ENCODE measurements around the gene VPS13A. TPM values are rescaled to one million over a fixed set of nuclear protein-coding genes. Genes with fewer than 3 reads are reported as not detected.

Gene VPS13A
- total RNA-seq, 4 donors from 2014 or later, result 24.6 to 31.0 (median 27.6) TPM

GRCh38 chr9:77149879-77150278 lies 27.5 kb upstream of the VPS13A start:
- no peaks in the 10 kb centered on the region for H3K4me1 ChIP-seq
- H3K27ac ChIP-seq, result no peak overlapping the region
- DNase-seq (ENCODE audit: low spot score in 2 of 2), result no peak
- no peaks in the 10 kb centered on the region for H3K27me3 ChIP-seq
- no peaks in the 10 kb centered on the region for H3K9me3 ChIP-seq
- TF ChIP-seq POLR2A (IDR thresholded peaks at IDR 0.05), result no peak
- no peak for TF ChIP-seq CTCF (IDR thresholded peaks at IDR 0.05)
- no peak for TF ChIP-seq EP300 (IDR thresholded peaks at IDR 0.05)
- H3K36me3 ChIP-seq, result no peaks in the 10 kb centered on the region
- H3K4me3 ChIP-seq, result no peak overlapping the region
- WGBS, 2 donors, result 70 to 71% methylated on average over 2 of the region's 2 CpGs

- WGBS, 2 donors, result 32 to 58% methylated on average over 1 of the region's 1 CpG
- TF ChIP-seq CTCF (IDR thresholded peaks at IDR 0.05) (no peak), POLR2A (IDR thresholded peaks at IDR 0.05) (no peak), EP300 (IDR thresholded peaks at IDR 0.05) (no peak)
- no peak for DNase-seq (ENCODE audit: low spot score in 2 of 2)
- no peaks in the 10 kb centered on the region for H3K9me3 ChIP-seq
- H3K27me3 ChIP-seq, result no peaks in the 10 kb centered on the region
- H3K27ac ChIP-seq, result no peak overlapping the region
- H3K36me3 ChIP-seq, result no peaks in the 10 kb centered on the region
- H3K4me3 ChIP-seq, result no peak overlapping the region
- no peaks in the 10 kb centered on the region for H3K4me1 ChIP-seq
Measured at GRCh38 chr9:77152289-77152688, 25.0 kb upstream of the VPS13A start.

GRCh38 chr9:77156646-77157371 lies 20.5 kb upstream of the VPS13A start:
- 47 to 56% methylated on average over 2 of the region's 2 CpGs for WGBS, 2 donors
- Histone ChIP-seq H3K4me1 (no peaks in the 10 kb centered on the region), H3K27ac (no peak overlapping the region), H3K4me3 (no peak overlapping the region), H3K9me3 (no peaks in the 10 kb centered on the region), H3K36me3 (no peaks in the 10 kb centered on the region), H3K27me3 (no peaks in the 10 kb centered on the region)
- TF ChIP-seq POLR2A (IDR thresholded peaks at IDR 0.05) (no peak), CTCF (IDR thresholded peaks at IDR 0.05) (no peak), EP300 (IDR thresholded peaks at IDR 0.05) (no peak)
- no peak for DNase-seq (ENCODE audit: low spot score in 2 of 2)

- no peaks in the 10 kb centered on the region for H3K27me3 ChIP-seq
- DNase-seq (ENCODE audit: low spot score in 2 of 2), result no peak
- no peaks in the 10 kb centered on the region for H3K4me1 ChIP-seq
- H3K9me3 ChIP-seq, result no peaks in the 10 kb centered on the region
- H3K4me3 ChIP-seq, result no peak overlapping the region
- WGBS, 2 donors, result 80 to 84% methylated on average over 6 of the region's 6 CpGs
- TF ChIP-seq CTCF (IDR thresholded peaks at IDR 0.05), result no peak
- no peak for TF ChIP-seq POLR2A (IDR thresholded peaks at IDR 0.05)
- no peak for TF ChIP-seq EP300 (IDR thresholded peaks at IDR 0.05)
- H3K36me3 ChIP-seq, result no peaks in the 10 kb centered on the region
- no peak overlapping the region for H3K27ac ChIP-seq
Measured at GRCh38 chr9:77158772-77159513, 18.4 kb upstream of the VPS13A start.

- Histone ChIP-seq H3K4me3 (no peak overlapping the region), H3K36me3 (no peaks in the 10 kb centered on the region), H3K27me3 (no peaks in the 10 kb centered on the region), H3K27ac (no peak overlapping the region), H3K9me3 (no peaks in the 10 kb centered on the region), H3K4me1 (no peaks in the 10 kb centered on the region)
- DNase-seq (ENCODE audit: low spot score in 2 of 2), result no peak
- TF ChIP-seq CTCF (IDR thresholded peaks at IDR 0.05) (no peak), POLR2A (IDR thresholded peaks at IDR 0.05) (no peak), EP300 (IDR thresholded peaks at IDR 0.05) (no peak)
- 94 to 97% methylated on average over 3 of the region's 3 CpGs for WGBS, 2 donors
Measured at GRCh38 chr9:77161191-77161590, 16.1 kb upstream of the VPS13A start.

Measured in tibial nerve (tissue), 4 donors.